ENCODE data around the gene GZMM.

GRCh38 chr19:590750-591098, 46.9 kb downstream of the GZMM start:
- TF ChIP-seq CTCF (IDR thresholded peaks at IDR 0.05) = no peak
- no peak for TF ChIP-seq POLR2A (IDR thresholded peaks at IDR 0.05)
